Astrocyte (in vitro differentiated cells and primary cell): ENCODE data around the gene ANKRD44. TPM values are rescaled to one million over a fixed set of nuclear protein-coding genes. Genes with fewer than 3 reads are reported as not detected.

Source experiments
- DNase-seq: peaks from one replicate; pipeline ENCODE4 v3.0.0-alpha.2; 2010; ENCODE audit warnings: low read depth
- FAIRE-seq: peaks from 2 replicates; lab custom pipeline; 2011; peaks lifted over from hg19 to GRCh38; lab: Jason Lieb, UNC
- H2AFZ ChIP-seq: 2 replicates; pipeline ENCODE4 v1.6.0; 2012; ENCODE audit warnings: low read depth, low read length, inconsistent platforms
- H3K27ac ChIP-seq: 2 replicates; pipeline ENCODE4 v1.5.1; 2011; ENCODE audit warnings: low read depth, low read length, inconsistent platforms
- H3K27me3 ChIP-seq: 2 replicates; pipeline ENCODE4 v1.6.0; 2011; ENCODE audit warnings: low read length, inconsistent platforms; ENCODE audit not compliant: insufficient read depth
- H3K36me3 ChIP-seq: 2 replicates; pipeline ENCODE4 v1.5.1; 2011; ENCODE audit warnings: low read length, inconsistent platforms; ENCODE audit not compliant: insufficient read depth
- H3K4me1 ChIP-seq: 2 replicates; pipeline ENCODE4 v1.5.1; 2011; ENCODE audit warnings: low read length, inconsistent platforms; ENCODE audit not compliant: insufficient read depth
- H3K4me2 ChIP-seq: 2 replicates; pipeline ENCODE4 v1.6.0; 2012; ENCODE audit warnings: low read length, inconsistent platforms
- H3K4me3 ChIP-seq: 2 replicates; pipeline ENCODE4 v1.5.1; 2011; ENCODE audit warnings: low read depth, mild to moderate bottlenecking, low read length, inconsistent platforms; ENCODE audit not compliant: insufficient read depth
- H3K79me2 ChIP-seq: 2 replicates; pipeline ENCODE4 v1.6.0; 2012; ENCODE audit warnings: mild to moderate bottlenecking, low read length, inconsistent platforms; ENCODE audit not compliant: insufficient read depth
- H3K9ac ChIP-seq: 2 replicates; pipeline ENCODE4 v1.6.0; 2012; ENCODE audit warnings: mild to moderate bottlenecking, low read length, inconsistent platforms
- H3K9me3 ChIP-seq: 2 replicates; pipeline ENCODE4 v1.5.1; 2012; ENCODE audit warnings: low read depth, mild to moderate bottlenecking, low read length, inconsistent platforms; ENCODE audit not compliant: insufficient read depth
- H4K20me1 ChIP-seq: 2 replicates; pipeline ENCODE4 v1.6.0; 2012; ENCODE audit warnings: low read length, inconsistent platforms; ENCODE audit not compliant: insufficient read depth
- H3K27ac Mint-ChIP-seq: one replicate; pipeline ENCODE4 v1.8.0; 2021; ENCODE audit warnings: mild to moderate bottlenecking, mixed read lengths; ENCODE audit not compliant: unreplicated experiment
- H3K27me3 Mint-ChIP-seq: one replicate; pipeline ENCODE4 v1.8.0; 2021; ENCODE audit warnings: low read depth, mixed read lengths; ENCODE audit not compliant: unreplicated experiment
- H3K36me3 Mint-ChIP-seq: one replicate; pipeline ENCODE4 v1.8.0; 2021; ENCODE audit warnings: low read depth, mixed read lengths; ENCODE audit not compliant: unreplicated experiment
- H3K4me1 Mint-ChIP-seq: one replicate; pipeline ENCODE4 v1.8.0; 2021; ENCODE audit warnings: low read depth, mixed read lengths; ENCODE audit not compliant: unreplicated experiment
- H3K4me3 Mint-ChIP-seq: one replicate; pipeline ENCODE4 v1.8.0; 2021; ENCODE audit warnings: mild to moderate bottlenecking, moderate library complexity, mixed read lengths; ENCODE audit not compliant: unreplicated experiment
- H3K9me3 Mint-ChIP-seq: one replicate; pipeline ENCODE4 v1.8.0; 2021; ENCODE audit warnings: mild to moderate bottlenecking, mixed read lengths; ENCODE audit not compliant: unreplicated experiment
- CTCF ChIP-seq: IDR thresholded peaks from 2 replicates; pipeline ENCODE4 v1.5.1; 2011; ENCODE audit warnings: low read depth, mild to moderate bottlenecking, inconsistent platforms, low read length, moderate library complexity; ENCODE audit not compliant: insufficient read depth
- EZH2 ChIP-seq: IDR thresholded peaks from 2 replicates; pipeline ENCODE4 v1.6.1; 2012; ENCODE audit warnings: mild to moderate bottlenecking, low read length, inconsistent platforms; ENCODE audit not compliant: insufficient read depth
- total RNA-seq: library from RNA; stranded (reverse); gene quantifications from 2 replicates; pipeline ENCODE4 v1.2.1, GENCODE V29; 2021

The ANKRD44 gene
- total RNA-seq, 1 donor from 2014 or later: 7.2 TPM

GRCh38 chr2:197196541-197197180 is 113.9 kb downstream of the ANKRD44 start:
- H3K9me3 Mint-ChIP-seq: no peaks in the 10 kb centered on the region
- TF ChIP-seq EZH2: no peak
- no peak for TF ChIP-seq CTCF
- Histone ChIP-seq H3K79me2 (no peaks in the 10 kb centered on the region), H3K4me2 (no peak overlapping the region), H3K4me1 (no peaks in the 10 kb centered on the region), H2AFZ (no peak overlapping the region), H3K4me3 (no peak overlapping the region), H3K9me3 (no peaks in the 10 kb centered on the region), H3K9ac (no peak overlapping the region), H3K27me3 (no peaks in the 10 kb centered on the region), H3K36me3 (no peaks in the 10 kb centered on the region), H3K27ac (no peak overlapping the region), H4K20me1 (no peaks in the 10 kb centered on the region)
- FAIRE-seq (no peak), DNase-seq (no peak)
- no peaks in the 10 kb centered on the region for H3K36me3 Mint-ChIP-seq
- H3K4me3 Mint-ChIP-seq: no peak overlapping the region
- H3K4me1 Mint-ChIP-seq: peaks cover 5% of the 10 kb centered on the region
- no peaks in the 10 kb centered on the region for H3K27me3 Mint-ChIP-seq
- no peak overlapping the region for H3K27ac Mint-ChIP-seq

- FAIRE-seq: no peak
- H3K27ac Mint-ChIP-seq: no peak overlapping the region
- H3K36me3 Mint-ChIP-seq: no peaks in the 10 kb centered on the region
- H3K4me1 Mint-ChIP-seq: peaks cover 5% of the 10 kb centered on the region
- no peak for DNase-seq
- TF ChIP-seq EZH2: no peak
- TF ChIP-seq CTCF: no peak
- H3K9me3 Mint-ChIP-seq: no peaks in the 10 kb centered on the region
- Histone ChIP-seq H3K27ac (no peak overlapping the region), H3K27me3 (no peaks in the 10 kb centered on the region), H3K4me1 (no peaks in the 10 kb centered on the region), H3K4me3 (no peak overlapping the region), H2AFZ (no peak overlapping the region), H3K9ac (no peak overlapping the region), H3K9me3 (no peaks in the 10 kb centered on the region), H3K4me2 (no peak overlapping the region), H3K79me2 (no peaks in the 10 kb centered on the region), H4K20me1 (no peaks in the 10 kb centered on the region), H3K36me3 (no peaks in the 10 kb centered on the region)
- H3K27me3 Mint-ChIP-seq: no peaks in the 10 kb centered on the region
- no peak overlapping the region for H3K4me3 Mint-ChIP-seq
Observed at GRCh38 chr2:197195518-197195917, 115.1 kb downstream of the ANKRD44 start.

- DNase-seq (no peak), FAIRE-seq (no peak)
- no peak overlapping the region for H2AFZ ChIP-seq
- no peaks in the 10 kb centered on the region for H3K79me2 ChIP-seq
- no peaks in the 10 kb centered on the region for H3K36me3 ChIP-seq
- no peaks in the 10 kb centered on the region for H3K9me3 ChIP-seq
- Mint-ChIP-seq H3K36me3 (no peaks in the 10 kb centered on the region), H3K4me3 (no peak overlapping the region), H3K27me3 (peaks cover 2% of the 10 kb centered on the region), H3K4me1 (no peaks in the 10 kb centered on the region), H3K27ac (no peak overlapping the region), H3K9me3 (no peaks in the 10 kb centered on the region)
- no peaks in the 10 kb centered on the region for H4K20me1 ChIP-seq
- H3K4me1 ChIP-seq: no peaks in the 10 kb centered on the region
- no peak overlapping the region for H3K27ac ChIP-seq
- H3K27me3 ChIP-seq: no peaks in the 10 kb centered on the region
- no peak overlapping the region for H3K9ac ChIP-seq
- no peak overlapping the region for H3K4me2 ChIP-seq
- no peak overlapping the region for H3K4me3 ChIP-seq
- TF ChIP-seq EZH2: no peak
- TF ChIP-seq CTCF: no peak
Observed at GRCh38 chr2:197191940-197192322, 118.6 kb downstream of the ANKRD44 start.
